Mucosa of descending colon (tissue), 3 donors: Measurements from ENCODE around the gene STMN1. TPM values are rescaled to one million over a fixed set of nuclear protein-coding genes. Genes with fewer than 3 reads are reported as not detected.

ENCODE experiments used
- ATAC-seq: fragments of 200-7000 bp; cut with Tn5 transposase; one replicate; pipeline ENCODE4 v1.9.1; 2020; ENCODE audit warnings: mild to moderate bottlenecking, moderate library complexity
- DNase-seq, 3 donors: peaks; one replicate each; pipeline ENCODE4 v3.0.0-alpha.2; 2020
- H3K36me3 ChIP-seq: fragments of 200-600 bp; one replicate; pipeline ENCODE4 v1.8.0; 2021; ENCODE audit warnings: low read depth, mild to moderate bottlenecking
- H3K4me1 ChIP-seq: fragments of 200-600 bp; one replicate; pipeline ENCODE4 v1.8.0; 2021; ENCODE audit warnings: low read depth, mild to moderate bottlenecking
- H3K4me3 ChIP-seq: fragments of 200-600 bp; one replicate; pipeline ENCODE4 v1.8.0; 2021; ENCODE audit warnings: mild to moderate bottlenecking
- H3K9me3 ChIP-seq: fragments of 200-600 bp; one replicate; pipeline ENCODE4 v1.8.0; 2021; ENCODE audit warnings: mild to moderate bottlenecking
- intact Hi-C, 2 donors: fragments of 100-400 bp; cut with DNase I in 1 of 2; cut with micrococcal nuclease in 1 of 2; formaldehyde crosslinking; loops; one replicate each; pipeline versions ENCODE4 v1.11.0 to v1.11.1; 2022; cut with DNase I, micrococcal nuclease
- total RNA-seq, 3 donors: library from RNA; stranded (reverse); fragmentation: NEBNext Ultra II Directional in 2 of 3; extraction: Animal tissue kit (Norgen Biotek cat#: 25700) in 2 of 3; gene quantifications; one replicate each; pipeline versions ENCODE4 v1.2.1 to v1.2.4, GENCODE V29; 2021 to 2023
- TF ChIP-seq, protein P1 (sequence below): fragments of 200-600 bp; IDR thresholded peaks from one replicate; pipeline ENCODE4 v1.8.0; 2022; ENCODE audit warnings: antibody characterized with exemption, mild to moderate bottlenecking
- donor health status: DM: no; HTN: no; CAD: no; lungs with moderate emphysema.
- donor health status: DM: no; HTN: no; CAD: no.
- donor health status: DM: no; HTN: yes; CAD: no.

The STMN1 gene
- total RNA-seq, 3 donors from 2014 or later: 32.6 to 103 (median 52.6) TPM

DNA sequence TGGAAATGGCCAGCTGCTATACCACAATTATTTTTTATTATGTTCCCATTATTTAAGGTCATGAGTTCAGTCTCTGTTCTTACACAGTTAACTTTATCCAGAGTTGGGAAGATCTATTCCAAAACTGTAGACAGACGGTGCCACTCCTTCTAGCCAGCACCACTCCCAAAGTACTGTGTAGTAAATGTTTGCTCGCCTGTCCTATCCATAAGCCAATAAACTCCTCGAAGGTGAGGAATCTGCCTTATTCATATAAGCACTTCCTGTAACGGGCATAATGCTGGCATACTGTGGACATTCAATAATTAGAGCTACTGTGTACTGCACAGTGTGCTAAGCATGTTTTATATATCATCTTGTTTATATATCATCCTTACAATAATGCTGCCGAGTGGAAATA lies 26.1 kb upstream of the STMN1 start:
- H3K36me3 ChIP-seq: no peaks in the 10 kb centered on the region
- no peaks in the 10 kb centered on the region for H3K9me3 ChIP-seq
- TF ChIP-seq, protein P1, sequence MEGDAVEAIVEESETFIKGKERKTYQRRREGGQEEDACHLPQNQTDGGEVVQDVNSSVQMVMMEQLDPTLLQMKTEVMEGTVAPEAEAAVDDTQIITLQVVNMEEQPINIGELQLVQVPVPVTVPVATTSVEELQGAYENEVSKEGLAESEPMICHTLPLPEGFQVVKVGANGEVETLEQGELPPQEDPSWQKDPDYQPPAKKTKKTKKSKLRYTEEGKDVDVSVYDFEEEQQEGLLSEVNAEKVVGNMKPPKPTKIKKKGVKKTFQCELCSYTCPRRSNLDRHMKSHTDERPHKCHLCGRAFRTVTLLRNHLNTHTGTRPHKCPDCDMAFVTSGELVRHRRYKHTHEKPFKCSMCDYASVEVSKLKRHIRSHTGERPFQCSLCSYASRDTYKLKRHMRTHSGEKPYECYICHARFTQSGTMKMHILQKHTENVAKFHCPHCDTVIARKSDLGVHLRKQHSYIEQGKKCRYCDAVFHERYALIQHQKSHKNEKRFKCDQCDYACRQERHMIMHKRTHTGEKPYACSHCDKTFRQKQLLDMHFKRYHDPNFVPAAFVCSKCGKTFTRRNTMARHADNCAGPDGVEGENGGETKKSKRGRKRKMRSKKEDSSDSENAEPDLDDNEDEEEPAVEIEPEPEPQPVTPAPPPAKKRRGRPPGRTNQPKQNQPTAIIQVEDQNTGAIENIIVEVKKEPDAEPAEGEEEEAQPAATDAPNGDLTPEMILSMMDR: no peak
- H3K4me3 ChIP-seq: no peak overlapping the region
- intact Hi-C loops: no loop called here
- DNase-seq (no peak), ATAC-seq (peak; percentile 84)
- peaks cover 5% of the 10 kb centered on the region for H3K4me1 ChIP-seq

DNA sequence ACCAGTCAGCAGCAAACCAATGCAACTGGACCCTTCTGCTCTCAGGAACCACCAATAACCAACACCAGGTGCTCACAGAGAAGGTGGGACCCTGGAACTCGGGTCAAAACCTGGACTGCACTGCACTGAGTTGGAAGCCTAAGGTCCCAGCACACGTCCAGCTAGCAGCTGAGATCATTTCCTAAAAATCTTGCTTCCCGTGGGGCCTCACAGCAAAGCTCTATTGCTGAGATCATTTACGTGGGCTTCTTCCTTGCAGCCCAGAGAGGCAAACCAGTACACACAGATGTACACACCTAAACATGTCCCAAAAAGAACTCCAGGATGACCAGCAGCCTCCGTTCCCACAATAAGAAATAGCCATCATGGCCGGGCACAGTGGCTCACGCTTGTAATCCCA lies 22.8 kb upstream of the STMN1 start:
- no peak for DNase-seq
- no peak overlapping the region for H3K4me3 ChIP-seq
- H3K36me3 ChIP-seq: no peaks in the 10 kb centered on the region
- H3K9me3 ChIP-seq: no peaks in the 10 kb centered on the region
- no peak for ATAC-seq
- intact Hi-C loops: no loop called here
- TF ChIP-seq, protein P1: no peak
- peaks cover 5% of the 10 kb centered on the region for H3K4me1 ChIP-seq

DNA sequence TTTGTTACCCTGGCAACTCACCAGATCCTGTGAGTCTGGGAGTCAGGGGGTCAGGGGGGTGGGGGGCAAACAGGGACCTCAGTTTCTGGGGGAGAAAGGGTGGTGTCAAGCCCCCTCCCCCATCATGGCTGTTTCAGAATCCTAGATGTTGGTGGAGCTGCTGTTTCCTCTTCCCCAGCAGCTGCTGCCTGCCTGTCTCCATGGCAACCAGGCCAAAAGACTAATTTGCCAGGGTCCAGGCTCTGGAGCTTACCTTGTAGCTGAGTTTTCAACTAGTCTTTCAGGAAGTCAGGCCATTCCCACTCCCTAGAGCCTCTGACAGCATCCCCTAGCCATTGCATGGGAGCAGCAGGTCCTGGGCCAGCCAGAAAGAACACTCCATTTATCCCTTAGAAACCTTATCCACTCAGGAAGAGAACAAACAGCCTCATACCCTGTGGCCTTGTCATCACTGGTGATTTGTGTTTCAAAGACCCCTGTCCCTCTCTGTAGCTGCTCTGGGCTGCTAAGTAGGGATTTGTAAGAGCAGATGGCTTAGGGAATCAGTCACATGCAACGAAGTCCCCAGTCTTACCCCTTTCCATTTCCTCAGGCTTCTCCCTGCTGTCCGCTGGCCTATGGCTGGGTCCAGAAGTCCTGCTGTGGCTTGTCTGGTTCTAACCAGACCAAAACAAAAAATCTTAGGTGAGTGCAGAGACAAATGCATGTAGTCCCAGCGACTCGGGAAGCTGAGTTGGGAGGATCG lies 21.5 kb upstream of the STMN1 start:
- no peak overlapping the region for H3K4me3 ChIP-seq
- no peak for DNase-seq
- no peaks in the 10 kb centered on the region for H3K9me3 ChIP-seq
- TF ChIP-seq, protein P1: no peak
- no peaks in the 10 kb centered on the region for H3K36me3 ChIP-seq
- intact Hi-C loops: no loop called here
- peaks cover 7% of the 10 kb centered on the region for H3K4me1 ChIP-seq
- no peak for ATAC-seq

DNA sequence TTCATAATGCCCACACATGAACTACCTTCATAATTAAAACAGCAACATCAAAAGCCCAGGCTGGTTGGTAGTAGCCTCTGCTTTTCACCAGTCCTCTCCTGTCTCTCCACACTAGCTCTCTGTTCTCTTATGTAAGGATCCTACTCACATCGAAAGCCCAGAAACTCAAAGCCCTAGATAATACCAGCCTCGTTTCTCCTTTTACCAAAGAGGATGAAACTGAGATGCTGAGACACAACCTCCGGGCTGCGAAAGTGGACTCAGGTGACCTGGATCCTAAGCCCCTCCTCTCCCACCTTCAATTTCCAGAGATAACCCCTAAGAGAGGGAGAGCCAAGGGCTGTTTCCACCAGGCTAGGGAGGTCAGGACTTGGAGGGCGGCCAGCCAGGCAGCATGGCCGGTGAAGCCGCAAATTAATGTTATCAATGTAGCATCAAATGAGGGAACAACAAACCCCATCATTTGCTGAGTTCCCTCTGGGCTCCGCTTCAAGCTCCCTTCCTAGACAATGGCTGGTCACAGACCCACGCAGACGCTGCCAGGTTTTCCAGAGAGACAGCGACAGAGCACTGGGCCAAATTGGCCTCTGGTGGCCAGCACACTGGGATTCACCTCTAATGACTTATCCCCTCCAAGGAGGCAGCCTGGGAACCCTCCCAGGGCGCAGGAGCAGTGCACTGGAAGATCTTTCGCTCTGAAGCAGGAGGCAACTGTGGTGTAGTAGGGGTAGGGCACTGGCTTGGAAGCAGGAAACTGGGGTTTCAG lies 20.7 kb upstream of the STMN1 start:
- Histone ChIP-seq H3K36me3 (no peaks in the 10 kb centered on the region), H3K9me3 (no peaks in the 10 kb centered on the region), H3K4me3 (no peak overlapping the region), H3K4me1 (peaks cover 8% of the 10 kb centered on the region)
- TF ChIP-seq, protein P1: no peak
- ATAC-seq (no peak), DNase-seq (no peak)
- intact Hi-C loops: no loop called here

DNA sequence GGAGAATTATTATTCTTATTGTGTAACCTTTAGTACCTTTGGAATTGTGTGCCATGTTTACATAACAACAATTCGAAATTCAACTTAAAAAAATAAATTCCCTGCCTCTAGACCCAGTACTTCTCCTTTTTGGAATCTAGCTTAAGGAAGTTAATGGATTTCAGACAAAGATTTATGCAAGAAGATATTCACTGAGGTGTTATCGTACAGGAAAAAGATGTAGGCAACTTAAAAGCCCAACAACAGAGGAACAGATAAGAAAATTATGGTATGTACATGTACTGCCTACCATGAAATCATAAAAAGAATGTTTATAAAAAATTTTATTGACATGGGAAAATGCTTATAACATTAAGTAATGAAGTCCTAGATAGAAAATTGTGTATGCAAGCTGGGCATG lies 18.2 kb upstream of the STMN1 start:
- intact Hi-C loops: no loop called here
- H3K4me1 ChIP-seq: peaks cover 8% of the 10 kb centered on the region
- TF ChIP-seq, protein P1: no peak
- no peaks in the 10 kb centered on the region for H3K9me3 ChIP-seq
- H3K4me3 ChIP-seq: no peak overlapping the region
- no peaks in the 10 kb centered on the region for H3K36me3 ChIP-seq
- DNase-seq: no peak
- ATAC-seq: peak; percentile 44
